ELR (cell line): Measurements from ENCODE around the gene BLM.
A peak's percentile ranks its signal among the peaks of the same experiment; 100 is the strongest.

ENCODE experiments used
- DNase-seq: peaks from one replicate; pipeline ENCODE4 v3.0.0-alpha.2; 2015; ENCODE audit warnings: low read depth

BLM gene

DNA sequence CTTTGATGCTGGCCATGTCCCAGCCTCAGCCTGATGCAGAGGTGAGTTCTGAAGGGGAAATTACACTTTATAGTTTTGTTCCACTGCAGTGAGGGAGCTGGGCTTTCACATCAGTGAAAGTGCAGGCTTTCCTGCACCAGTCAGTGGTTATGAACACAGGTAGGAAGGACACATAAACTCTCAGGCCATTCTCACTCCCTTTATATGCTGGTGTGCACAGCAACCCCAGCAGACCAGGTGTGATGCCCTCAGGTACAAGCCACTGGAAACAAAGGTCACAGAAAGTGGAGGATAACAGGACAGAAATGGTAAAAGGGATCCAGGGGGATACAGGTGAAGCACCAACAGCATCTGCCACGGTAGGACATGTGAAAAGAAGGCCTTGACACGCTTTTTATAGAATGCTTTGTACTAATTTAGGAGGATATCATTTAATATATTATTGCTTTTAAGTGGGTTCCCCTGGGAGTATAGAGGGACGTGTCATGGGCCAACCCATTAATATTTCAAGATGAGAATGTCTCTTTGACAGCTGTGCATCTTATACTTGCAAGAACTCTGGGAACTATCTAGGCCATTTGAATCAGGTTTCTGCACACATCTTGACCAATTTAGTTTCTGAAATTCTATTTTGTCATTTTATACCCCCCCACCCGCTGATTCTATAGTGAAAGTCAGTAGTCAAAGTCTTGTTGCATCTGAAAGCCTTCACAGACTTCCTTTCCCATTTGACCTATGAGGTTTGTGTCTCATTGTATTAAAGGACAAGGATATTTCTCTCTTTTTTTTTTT is 25.0 kb upstream of the BLM start:
- DNase-seq, result no peak

DNA sequence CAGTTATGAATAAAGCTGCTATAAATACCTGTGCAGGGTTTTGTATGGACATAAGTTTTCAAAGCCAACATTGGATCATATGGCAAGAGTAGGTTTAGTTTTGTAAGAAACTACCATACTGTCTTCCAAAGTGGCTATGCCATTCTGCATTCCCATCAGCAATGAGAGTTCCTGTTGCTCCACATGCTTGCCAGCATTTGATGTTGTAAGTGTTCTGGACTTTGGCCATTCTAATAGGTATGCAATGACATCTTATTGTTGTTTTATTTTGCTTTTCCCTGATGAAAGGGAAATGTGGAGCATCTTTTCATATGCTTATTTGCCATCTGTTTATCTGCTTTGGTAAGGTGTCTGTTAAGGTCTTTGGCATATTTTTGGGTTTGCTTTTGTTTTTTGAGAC is 22.2 kb upstream of the BLM start:
- DNase-seq, result no peak

DNA sequence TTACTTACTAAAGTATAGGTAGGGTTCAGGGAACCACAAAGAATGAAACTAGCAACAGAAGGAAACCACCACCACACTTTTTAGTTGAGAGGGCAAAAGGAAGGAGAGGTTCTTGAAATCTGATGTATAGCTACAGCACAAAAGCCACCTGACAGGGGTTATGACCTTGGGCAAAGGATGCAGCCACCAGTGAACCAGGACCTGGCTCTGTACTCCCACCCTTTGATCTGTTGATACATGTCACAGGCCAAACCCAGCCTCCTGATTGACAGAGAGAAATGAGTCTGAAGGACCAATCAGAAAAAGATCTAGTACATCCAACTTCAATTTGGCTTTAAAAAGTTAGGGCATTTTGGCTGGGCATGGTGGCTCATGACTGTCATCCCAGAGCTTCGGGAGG is 20.0 kb upstream of the BLM start:
- no peak for DNase-seq

GRCh38 chr15:90698629-90699028 is 18.5 kb upstream of the BLM start:
- DNase-seq, result no peak

- no peak for DNase-seq
Measured at GRCh38 chr15:90701048-90701447, 16.1 kb upstream of the BLM start.

GRCh38 chr15:90701880-90702630 is 15.1 kb upstream of the BLM start:
- DNase-seq, result no peak

GRCh38 chr15:90703455-90703854 is 13.7 kb upstream of the BLM start:
- no peak for DNase-seq

DNA sequence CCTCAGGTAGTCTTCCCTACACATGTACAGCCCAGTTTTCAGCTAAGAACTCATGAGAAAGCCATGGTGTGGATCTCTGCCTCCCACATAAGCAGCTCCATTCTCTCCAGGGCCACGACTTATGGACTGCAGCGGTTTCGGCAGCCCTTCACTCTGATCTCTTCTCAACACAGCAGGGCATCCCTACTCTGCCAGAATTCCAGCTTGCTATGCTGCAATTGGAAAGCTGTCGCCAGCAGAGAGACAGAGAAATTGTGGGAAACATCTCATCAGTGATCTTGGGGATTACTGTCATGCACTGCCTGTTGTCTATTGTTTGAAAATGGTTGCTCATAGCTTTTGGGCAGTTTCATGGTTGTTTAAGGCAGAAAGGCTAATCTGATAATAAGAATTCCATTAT is 11.9 kb upstream of the BLM start:
- DNase-seq, result no peak

DNA sequence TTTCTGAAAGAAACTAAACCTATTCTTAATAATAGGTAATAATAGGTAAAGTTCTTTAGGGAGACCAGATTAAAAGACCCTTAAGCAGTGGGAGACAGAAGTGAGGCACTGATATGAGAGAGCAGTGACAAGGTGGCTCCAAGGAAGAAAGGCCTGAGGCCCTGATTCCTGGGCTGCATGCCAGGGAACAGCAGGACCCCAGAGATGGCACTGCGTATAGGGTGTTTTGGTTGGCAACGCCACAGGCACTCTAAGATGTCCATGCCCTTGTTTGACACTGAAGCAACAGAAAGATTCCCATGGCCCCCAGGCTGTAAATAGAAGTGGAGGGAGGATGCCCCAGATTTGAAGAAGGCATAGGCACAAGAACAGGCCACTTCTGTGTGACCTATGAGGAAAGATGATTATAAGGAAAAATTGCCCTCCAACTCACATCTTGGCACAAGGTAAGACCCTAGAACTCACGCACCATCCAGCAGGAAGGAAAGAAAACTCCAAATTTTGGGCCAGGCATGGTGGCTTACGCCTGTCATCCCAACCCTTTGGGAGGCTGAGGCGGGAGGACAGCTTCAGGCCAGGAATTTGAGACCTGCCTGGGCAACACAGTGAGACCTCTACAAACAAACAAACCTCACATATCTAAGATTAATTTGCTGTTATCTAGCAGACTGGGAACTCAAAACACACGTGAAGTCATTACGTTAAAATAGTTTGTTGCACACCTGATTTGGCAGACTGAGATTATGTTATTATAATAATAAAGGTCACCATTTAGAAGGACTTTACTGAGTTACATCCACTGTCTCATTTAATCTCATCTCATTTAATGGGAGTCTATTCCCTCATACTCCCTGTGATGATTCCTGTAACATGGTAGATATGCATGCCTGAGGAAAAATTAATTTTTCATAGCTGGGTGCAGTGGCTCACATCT is 10.5 kb upstream of the BLM start:
- no peak for DNase-seq

DNA sequence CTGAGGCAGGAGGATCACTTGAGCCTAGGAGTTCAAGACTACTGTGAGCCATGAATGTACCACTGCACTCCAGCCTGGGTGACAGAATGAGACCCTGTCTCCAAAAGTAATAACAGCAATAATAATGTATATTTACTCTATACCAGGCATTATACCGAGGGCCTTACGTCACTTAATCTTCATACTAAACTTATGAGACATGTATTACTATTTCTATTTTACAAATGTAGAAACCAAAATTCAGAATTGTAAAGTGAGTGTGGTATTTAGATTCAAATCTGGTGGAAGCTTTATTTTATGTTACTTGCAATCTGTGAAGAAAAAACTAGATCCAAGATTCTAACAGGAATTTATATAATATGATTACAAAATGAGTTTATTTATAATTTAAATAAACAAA is 9.7 kb upstream of the BLM start:
- DNase-seq, result no peak

DNA sequence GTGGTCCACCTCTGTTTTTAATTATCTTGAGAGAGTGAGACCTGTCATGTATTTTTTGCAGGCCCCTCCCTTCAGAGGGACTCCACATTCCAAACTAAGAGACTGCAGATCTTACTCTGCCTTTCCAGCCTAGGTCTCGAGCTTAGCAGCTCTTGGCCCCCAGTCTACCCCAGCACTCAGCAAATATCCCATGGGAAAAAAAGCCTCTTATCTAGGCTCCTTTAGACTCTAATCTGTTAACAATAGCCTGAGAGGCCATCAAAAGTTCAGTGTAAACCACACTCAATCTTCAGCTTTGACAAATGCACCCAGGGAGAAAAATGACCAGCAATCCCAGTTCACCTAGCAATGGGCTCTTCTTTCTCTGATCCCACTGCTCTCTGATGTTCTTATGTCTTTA is 8.6 kb upstream of the BLM start:
- DNase-seq, result no peak

DNA sequence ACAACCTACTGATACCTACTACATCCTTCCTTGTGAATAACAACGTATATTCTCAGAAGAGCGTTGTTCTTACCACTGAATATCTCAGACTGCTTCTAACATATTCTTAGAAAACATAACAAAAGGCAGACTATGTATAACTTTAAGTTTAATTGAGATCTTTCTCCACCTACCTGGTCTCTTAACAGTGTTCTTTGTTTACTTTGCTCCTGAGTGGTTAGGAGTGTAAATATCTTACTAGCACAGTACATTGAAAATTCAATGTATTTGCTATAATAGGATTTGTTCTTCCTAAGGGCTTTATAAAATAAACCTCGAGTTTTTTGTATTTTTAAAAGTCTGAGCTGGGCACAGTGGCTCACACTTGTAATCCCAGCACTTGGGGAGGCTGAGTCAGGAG is 7.9 kb upstream of the BLM start:
- DNase-seq, result no peak

DNA sequence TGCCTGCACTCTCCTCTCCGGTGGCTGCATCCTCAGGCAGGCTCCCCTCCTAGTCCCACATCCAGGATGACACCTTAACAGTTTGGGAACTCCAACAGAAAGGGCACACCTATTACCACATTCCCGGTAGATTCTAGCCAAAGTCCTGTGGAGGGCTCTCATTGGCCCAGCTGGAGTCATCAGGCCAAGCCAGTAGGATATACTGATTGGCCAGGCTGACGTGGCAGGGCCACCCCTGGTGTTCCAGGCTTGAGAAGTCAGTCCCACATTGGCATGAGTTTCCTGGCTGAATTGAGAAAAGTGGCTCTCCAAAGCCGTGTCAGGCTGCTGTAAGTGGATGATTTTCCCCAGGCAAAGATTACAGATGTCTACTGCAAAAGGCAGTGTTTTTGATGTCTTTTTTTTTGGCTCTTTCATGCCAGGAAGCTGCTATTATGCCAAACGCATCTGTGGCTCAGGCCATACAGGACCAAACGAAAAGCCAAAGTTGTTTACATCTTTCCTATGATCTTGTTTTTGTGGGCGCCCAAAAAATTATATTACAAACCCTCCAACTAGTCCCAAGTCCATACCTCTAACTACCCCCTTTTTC is 6.6 kb upstream of the BLM start:
- DNase-seq, result peak; percentile 10

- no peak for DNase-seq
Measured at GRCh38 chr15:90711418-90711824, 5.7 kb upstream of the BLM start.

DNA sequence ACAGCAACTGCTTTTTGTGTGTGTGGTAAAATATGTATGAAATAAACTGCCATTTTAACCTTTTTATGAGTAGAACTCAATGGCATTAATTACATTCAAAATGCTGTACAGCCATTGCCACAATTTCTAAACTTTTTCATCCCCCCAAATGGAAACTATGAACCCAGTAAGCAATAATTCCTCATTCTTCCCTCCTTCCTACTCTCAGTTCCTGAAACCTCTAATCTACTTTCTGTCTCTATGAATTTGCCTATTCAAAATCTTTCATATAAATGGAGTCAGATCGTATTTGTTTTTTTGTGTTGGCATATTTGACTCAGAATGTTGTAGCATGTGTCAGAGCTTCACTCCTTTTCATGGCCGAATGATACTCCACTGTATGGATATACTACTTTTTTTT is 5.3 kb upstream of the BLM start:
- no peak for DNase-seq

- DNase-seq, result no peak
Measured at GRCh38 chr15:90713081-90713480, 4.1 kb upstream of the BLM start.

DNA sequence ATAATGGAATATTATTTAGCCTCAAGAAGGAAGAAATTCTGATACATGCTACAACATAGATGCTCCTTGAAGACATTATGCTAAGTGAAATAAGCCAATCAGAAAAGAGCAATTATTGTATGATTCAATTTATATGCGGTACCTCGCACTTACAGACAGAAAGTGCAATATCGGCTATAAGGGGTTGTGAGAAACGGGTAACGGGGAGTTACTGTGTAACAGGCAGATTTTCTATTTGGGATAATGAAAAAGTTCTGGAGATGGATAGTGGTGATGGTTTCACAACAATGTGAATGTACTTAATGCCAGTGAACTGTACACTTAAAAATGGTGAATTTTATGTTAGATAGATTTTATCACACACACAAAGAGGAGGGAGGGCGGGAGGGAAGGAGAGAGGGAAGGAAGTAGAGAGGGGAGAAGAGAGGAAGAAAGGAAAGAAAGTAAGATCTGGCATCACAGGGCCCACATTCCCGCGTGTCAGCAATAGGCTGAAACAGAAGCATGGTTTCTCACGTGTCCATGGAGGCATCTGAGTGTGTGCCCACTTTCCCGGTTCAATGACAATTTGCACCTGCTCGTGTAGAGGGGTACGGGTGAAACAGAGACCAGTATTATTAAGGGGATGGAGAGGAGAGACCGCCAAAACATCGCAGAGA is 700 bp upstream of the BLM start:
- DNase-seq, result peak; percentile 27

DNA sequence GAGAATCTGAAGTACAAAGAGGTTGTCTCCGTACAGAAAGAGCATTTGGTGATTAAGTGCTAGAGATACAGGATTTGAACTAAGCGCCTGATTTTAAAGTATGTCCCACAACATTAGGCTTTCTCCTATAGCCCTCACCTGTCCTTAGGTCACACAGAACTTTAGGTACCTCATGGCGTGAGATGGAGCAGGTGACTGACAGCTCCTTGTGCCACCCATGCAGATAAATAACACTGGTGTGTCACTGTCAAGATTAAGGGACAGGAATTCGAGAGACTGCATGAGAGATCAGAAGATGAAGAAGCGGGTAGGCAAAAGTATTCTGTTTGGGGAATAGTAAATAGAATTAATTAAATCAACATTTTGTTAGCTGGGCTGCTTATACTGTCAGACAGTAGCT is 1.1 kb downstream of the BLM start:
- no peak for DNase-seq

DNA sequence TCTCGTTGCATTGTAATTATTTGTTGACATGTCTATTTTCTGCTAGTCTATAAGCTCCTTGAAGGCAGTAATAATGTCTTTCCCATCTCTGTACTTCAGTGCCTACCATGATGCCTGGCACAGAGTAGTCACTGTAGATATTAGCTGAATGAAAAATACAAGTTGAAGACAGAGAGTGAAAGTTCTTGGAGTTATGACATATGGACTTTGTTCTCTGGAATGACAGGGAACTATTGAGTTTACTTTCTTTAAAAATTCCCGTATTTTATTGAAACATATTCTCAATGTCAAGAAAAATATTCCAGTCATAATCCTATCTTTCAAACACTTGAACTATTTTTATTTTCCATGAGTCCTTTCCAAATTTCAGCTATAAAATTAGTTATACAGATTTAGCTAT is 3.0 kb downstream of the BLM start:
- DNase-seq, result no peak

GRCh38 chr15:90729261-90729660 is 12.1 kb downstream of the BLM start:
- no peak for DNase-seq

- no peak for DNase-seq
Measured at GRCh38 chr15:90730290-90730689, 13.1 kb downstream of the BLM start.

GRCh38 chr15:90735923-90736322 is 18.8 kb downstream of the BLM start:
- no peak for DNase-seq
